B cell (primary cell): ENCODE data around the gene AASS.

Experiments used
- EZH2 ChIP-seq: IDR thresholded peaks from 2 replicates; pipeline ENCODE4 v1.6.1; 2012; ENCODE audit warnings: borderline replicate concordance, low read depth, mild to moderate bottlenecking, moderate library complexity, low read length; ENCODE audit not compliant: insufficient read depth, poor library complexity, severe bottlenecking
- TF ChIP-seq, protein P1 (sequence below): fragments of 200-600 bp; IDR thresholded peaks from one replicate; pipeline ENCODE4 v1.8.0; 2022; ENCODE audit warnings: antibody characterized with exemption, mild to moderate bottlenecking

DNA sequence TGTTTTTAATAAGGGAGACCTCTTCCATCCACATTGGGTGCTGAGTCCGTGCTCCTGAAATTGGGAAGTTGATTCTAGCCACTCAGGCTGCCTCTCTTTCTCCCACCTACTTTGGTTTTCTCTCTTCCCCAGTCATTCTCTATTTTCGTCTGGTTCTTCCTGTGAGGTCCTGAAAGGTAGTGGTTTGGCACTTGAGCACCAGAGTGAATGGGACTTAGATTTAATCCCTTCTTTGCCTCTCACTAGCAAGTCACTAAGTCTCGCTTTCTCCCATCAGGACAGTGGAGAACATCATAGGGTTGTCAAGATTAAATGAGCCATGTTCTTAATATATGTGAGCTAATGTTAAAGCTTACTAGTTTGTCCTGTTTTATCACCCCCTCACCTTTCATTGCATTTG is 4.0 kb upstream of the AASS start:
- TF ChIP-seq, protein P1, sequence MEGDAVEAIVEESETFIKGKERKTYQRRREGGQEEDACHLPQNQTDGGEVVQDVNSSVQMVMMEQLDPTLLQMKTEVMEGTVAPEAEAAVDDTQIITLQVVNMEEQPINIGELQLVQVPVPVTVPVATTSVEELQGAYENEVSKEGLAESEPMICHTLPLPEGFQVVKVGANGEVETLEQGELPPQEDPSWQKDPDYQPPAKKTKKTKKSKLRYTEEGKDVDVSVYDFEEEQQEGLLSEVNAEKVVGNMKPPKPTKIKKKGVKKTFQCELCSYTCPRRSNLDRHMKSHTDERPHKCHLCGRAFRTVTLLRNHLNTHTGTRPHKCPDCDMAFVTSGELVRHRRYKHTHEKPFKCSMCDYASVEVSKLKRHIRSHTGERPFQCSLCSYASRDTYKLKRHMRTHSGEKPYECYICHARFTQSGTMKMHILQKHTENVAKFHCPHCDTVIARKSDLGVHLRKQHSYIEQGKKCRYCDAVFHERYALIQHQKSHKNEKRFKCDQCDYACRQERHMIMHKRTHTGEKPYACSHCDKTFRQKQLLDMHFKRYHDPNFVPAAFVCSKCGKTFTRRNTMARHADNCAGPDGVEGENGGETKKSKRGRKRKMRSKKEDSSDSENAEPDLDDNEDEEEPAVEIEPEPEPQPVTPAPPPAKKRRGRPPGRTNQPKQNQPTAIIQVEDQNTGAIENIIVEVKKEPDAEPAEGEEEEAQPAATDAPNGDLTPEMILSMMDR, result no peak
- TF ChIP-seq EZH2, result no peak
